IPS-18c (cell line): ENCODE results near the gene TSSC4.

Experiments used
- H3K4me3 ChIP-seq: 2 replicates; pipeline ENCODE4 v1.7.0; 2013; ENCODE audit warnings: low read depth, mild to moderate bottlenecking, low read length, moderate library complexity; ENCODE audit not compliant: insufficient read depth
- H3K9me3 ChIP-seq: one replicate; pipeline ENCODE4 v1.6.1; 2013; ENCODE audit warnings: mild to moderate bottlenecking, low read length, moderate library complexity; ENCODE audit not compliant: control insufficient read depth, insufficient read depth

The TSSC4 gene

GRCh38 chr11:2447253-2447950, 46.9 kb downstream of the TSSC4 start:
- Histone ChIP-seq H3K4me3 (no peak overlapping the region), H3K9me3 (no peaks in the 10 kb centered on the region)

DNA sequence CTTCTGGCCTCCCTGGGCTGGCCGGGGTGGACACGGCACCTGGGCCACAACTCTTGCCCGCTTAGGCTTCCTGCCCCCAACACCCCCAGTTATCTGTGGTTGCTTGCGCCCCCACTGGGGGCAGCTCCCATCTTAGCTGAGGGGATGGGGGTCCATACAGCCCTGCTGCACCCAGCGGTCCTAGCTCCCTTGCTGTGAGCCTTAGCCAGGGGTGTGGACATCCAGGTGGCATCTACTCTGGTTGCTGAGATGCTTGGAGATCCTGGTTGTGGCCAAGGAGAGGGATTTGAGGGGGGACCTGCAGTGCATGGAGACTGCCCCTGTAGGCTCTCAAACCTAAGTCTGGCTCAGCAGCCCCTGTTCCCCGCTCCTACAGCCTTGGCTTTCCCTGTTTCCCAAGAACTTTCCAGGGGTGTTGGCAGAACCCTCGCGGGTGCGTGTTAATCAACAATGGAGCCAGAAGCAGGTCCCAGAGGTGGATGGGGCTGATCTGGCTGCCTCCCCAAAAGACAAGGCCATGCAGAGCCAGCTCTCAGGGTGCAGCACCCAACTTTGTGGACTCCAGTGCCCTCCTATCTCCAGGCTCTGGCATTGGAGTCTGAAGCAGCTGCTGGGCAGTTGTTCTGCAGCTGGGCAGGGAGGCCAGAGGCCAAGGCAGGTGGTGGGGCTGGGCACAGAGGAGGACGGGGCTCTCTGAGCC, 47.6 kb downstream of the TSSC4 start:
- Histone ChIP-seq H3K9me3 (peaks cover 2% of the 10 kb centered on the region), H3K4me3 (no peak overlapping the region)

GRCh38 chr11:2448661-2449547, 48.4 kb downstream of the TSSC4 start:
- no peak overlapping the region for H3K4me3 ChIP-seq
- peaks cover 2% of the 10 kb centered on the region for H3K9me3 ChIP-seq

GRCh38 chr11:2449548-2450320, 49.2 kb downstream of the TSSC4 start:
- Histone ChIP-seq H3K9me3 (peaks cover 2% of the 10 kb centered on the region), H3K4me3 (no peak overlapping the region)

GRCh38 chr11:2450321-2451041, 49.9 kb downstream of the TSSC4 start:
- peaks cover 2% of the 10 kb centered on the region for H3K9me3 ChIP-seq
- no peak overlapping the region for H3K4me3 ChIP-seq

GRCh38 chr11:2451336-2451735, 50.8 kb downstream of the TSSC4 start:
- Histone ChIP-seq H3K4me3 (no peak overlapping the region), H3K9me3 (peaks cover 2% of the 10 kb centered on the region)

DNA sequence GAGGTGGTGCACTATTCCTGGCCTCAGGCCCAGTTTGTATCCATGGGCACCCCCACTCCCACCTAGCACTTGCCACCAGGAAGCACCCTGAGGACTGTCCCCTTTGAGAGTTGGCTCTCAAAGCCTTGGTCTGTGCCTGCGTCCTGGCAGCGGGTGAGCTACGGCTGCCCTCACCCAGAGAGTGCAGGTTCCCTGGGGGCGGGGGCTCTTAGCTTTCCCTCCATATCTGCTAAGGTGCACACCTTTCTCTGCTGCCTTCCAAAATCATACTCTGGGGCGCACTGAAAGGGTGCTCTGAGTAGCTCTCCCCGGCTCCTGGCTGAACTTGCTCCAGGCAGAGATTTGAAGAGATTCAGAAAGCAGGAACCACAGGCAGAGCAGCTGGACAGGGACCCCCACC, 51.4 kb downstream of the TSSC4 start:
- no peak overlapping the region for H3K4me3 ChIP-seq
- peaks cover 2% of the 10 kb centered on the region for H3K9me3 ChIP-seq

DNA sequence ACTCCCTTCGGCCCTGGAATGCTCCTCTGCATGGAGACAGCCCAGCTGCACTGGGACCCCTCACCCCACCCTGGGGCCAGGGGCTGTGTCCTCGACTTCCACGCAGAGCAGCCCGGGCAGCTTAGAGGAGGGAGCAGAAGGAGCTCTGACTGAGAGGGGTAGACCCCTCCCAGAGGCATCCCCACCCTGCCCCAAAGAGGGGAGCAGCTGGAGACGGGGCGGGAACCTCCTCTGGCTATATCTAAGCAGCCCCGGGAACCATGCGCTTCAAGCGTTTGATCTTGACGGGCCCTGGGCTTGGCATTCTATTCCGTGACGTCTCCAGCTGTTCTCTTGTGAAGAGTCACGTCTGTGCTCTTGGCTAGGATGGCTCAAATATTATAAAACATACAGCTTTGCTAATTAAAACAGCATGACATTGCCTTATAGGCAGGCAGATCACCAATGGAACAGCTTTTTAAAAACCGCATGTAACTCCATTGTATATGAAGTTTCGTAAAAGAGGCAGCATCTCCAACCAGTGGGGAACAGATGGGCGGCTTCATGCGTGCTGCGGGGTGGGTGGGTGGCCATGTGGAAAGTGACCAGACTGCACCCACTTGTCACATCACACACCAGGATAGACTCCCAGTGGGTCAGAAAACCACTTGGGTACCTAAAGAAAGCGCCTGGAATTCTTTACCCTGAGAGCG, 51.9 kb downstream of the TSSC4 start:
- Histone ChIP-seq H3K9me3 (peaks cover 2% of the 10 kb centered on the region), H3K4me3 (no peak overlapping the region)

DNA sequence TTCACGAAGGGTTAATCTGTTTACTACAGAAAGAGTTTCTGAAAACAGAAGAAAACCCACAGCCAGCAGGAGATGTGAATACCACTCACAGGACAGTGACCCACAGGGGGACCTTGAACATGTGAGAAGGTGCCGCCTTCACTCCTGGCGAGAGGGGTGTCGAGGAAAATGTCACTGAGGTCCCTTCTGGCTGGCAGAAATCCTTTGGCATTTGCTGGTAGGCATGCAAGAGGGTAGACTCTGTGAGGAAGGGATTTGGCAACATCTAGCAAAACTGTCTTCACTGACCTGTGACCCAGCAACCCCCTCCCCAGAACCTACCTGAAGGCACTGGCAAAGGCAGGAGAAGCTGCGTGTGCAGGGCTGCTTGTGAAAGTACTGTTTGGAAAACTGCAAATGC, 52.9 kb downstream of the TSSC4 start:
- H3K9me3 ChIP-seq = peaks cover 2% of the 10 kb centered on the region
- H3K4me3 ChIP-seq = no peak overlapping the region
